NCI-H1105 (cell line): Measurements from ENCODE around the gene SPEF1.

Source experiments
- DNase-seq: peaks from one replicate; lab custom pipeline; 2025; lab: John Stamatoyannopoulos, UW

The SPEF1 gene

DNA sequence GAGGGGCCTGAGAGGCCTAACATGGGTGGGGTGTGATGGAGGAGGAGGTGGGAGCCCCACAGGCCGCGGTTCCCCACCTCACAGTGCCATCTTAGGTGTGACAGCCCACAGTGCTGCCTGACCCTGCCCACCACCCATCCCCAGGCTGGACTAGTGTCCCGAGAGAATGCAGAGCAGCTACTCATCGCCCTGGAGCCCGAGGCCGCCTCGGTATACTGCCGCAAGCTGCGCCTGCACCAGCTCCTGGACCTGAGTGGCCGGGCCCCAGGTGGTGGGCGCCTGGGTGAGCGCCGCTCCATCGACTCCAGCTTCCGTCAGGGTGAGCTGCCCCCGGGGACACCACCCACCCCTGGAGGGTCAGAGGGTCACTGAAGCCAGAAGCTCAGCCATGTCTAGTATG, 33.2 kb downstream of the SPEF1 start:
- DNase-seq: no peak

DNA sequence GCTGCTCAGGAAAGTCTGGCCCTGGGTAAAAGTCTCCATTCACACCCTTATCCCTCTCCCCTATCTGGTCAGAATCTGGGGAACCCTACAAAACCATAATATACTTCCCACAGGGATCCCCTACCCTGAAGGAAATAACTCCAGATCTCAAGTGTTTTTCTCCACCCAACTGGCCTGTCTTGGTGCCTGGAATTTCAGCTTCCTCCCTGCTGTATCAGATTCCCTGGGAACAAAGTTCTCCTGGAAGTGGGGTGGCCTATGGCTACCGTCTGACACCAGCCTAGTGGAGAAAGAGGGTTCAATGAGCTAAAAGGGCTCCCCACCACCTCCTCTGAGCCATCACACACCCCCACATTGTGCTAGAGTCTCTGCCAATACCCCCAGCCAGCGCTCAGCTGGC, 33.8 kb downstream of the SPEF1 start:
- no peak for DNase-seq

DNA sequence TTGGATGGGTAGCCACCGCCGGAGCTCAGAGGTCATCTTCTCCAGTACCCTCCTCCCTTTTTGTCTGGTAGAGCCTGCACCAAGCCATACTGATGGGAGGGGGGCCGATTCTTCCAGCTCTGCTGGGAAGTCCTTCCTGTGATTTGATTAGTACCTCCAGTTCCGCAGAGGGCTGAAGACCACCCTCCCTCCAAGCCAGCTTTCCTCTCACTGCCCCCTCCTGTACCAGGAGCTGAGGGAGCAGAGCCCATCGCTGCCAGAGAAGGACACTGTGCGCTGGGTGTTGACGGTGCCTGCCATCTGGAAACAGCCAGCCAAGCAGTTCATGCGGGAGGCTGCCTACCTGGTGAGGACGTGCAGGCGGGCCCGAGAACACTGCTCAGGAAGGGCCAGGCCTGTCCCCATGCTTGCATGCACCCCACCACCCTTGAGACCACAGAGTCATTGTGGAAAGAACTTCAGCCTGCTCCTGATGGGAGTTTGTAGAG, 35.5 kb downstream of the SPEF1 start:
- no peak for DNase-seq

- DNase-seq: peak; percentile 83
Measured at GRCh38 chr20:3744806-3745685, 36.2 kb downstream of the SPEF1 start.

- DNase-seq: no peak
Measured at GRCh38 chr20:3744037-3744436, 37.2 kb downstream of the SPEF1 start.

DNA sequence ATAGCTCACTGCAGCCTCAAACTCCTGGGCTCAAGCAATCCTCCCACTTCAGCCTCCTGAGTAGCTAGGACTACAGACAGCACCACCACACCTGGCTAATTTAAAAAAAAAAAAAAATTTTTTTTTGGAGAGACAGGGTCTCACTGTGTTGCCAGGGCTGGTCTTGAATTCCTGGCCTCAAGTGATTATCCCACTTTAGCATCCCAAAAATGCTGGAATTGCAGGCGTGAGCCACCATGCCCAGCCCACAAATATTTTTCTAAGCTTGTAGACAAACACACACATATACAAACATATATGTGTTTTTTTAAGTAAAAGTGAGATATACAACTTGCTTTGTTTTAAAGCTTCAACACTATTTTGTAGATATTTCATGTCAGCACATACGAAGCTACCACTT, 38.0 kb downstream of the SPEF1 start:
- no peak for DNase-seq

DNA sequence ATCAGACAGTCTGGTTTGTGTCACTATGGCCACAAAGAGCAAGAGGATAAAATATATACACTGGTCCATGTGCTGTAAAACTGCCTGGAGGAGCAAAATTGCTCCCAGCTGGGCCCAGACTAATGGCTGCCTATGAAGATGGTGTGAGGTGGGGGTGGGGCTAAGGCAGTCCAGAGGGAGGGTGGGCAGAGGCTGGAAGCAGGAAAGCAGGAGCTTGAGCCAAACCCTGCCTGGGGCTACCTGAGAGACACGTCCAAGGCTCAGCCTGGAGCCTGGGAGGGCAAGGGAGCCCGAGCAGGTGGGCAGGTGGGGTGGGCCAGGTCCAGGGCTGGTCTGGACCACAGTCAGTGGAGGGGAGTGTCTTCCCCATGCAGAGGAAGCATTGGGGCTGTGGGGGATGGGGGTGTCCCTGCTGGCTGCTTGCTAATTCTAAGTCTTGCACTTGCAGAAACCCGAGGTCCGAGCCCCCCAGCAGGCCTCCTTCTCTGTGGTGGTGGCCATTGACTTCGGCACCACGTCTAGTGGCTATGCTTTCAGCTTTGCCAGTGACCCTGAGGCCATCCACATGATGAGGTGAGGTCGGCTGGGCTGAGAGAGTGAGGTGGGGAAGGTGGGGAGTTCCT, 39.3 kb downstream of the SPEF1 start:
- no peak for DNase-seq

DNA sequence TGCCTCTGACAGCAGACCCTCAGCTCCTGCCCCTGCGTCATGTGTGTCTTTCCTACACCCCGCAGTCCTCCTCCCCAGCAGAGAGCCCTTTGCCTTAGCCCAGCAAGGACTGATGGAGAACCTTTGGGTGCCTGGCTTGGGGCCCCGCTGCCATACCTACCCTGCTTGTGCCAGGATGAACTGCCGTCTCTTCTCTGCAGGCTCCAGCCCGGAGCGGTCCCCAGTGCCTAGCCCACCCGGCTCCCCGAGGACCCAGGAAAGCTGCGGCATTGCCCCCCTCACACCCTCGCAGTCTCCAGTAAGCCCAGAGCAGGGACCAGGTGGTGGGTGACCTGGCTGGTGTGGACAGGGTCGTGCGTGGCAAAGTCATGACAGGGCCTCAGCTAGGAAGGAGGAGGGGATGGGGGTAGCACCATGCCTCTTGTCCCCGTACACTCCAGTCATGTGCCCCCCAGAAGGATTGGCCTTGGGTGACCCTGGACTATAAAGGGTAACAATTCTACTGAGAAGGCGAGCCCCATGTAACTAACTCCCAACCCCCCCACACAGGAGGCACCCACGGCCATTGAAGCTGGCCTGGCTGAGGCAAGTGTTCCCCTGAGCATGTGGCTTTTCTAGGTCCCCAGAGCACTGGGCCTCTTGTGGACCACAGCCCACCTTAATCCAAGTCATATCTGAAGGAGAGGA, 40.5 kb downstream of the SPEF1 start:
- DNase-seq: no peak

GRCh38 chr20:3739926-3740451, 41.3 kb downstream of the SPEF1 start:
- DNase-seq: no peak

DNA sequence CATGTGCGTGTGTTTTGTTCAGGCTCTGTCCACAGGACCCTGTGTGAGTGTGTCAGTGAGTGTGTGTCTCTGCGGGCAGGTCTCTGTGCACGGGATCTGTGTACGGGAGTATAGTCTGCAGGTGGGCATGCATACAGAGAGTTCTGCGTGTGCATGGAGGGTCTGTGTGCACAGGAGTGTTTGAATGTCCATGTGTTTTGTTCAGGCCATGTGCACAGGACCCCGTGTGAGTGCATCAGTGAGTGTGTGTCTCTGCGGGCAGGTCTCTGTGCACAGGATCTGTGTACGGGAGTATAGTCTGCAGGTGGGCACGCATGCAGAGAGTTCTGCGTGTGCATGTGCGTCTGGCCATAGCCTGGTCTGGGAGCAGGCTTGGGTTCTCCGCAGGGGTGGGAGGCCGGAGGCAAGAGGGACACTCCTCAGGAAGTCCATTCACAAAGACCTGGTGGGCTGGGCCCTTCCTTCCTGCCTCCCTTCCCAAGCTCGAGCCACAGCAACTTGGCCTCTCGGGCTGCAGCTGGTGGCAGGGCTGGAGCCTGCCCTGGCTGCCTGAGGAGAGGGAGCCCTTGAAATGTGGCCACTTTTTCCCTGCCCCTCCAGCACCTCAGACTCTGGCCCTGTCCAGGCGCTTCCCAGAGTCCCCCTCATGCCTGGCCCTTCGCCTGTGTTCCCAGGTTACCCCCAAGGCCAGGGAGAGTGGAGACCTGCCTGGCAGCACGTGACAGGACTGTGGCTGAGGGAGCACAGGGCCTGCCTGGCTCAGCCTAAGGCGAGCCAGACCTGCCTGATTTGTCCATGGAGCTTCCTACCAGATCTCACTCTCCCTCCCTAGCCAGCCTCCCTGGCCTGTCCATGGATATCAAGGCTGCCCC, 42.0 kb downstream of the SPEF1 start:
- no peak for DNase-seq

GRCh38 chr20:3738111-3739053, 42.9 kb downstream of the SPEF1 start:
- no peak for DNase-seq

- no peak for DNase-seq
Measured at GRCh38 chr20:3735768-3736167, 45.5 kb downstream of the SPEF1 start.

- DNase-seq: no peak
Measured at GRCh38 chr20:3734111-3734843, 47.0 kb downstream of the SPEF1 start.

- no peak for DNase-seq
Measured at GRCh38 chr20:3733119-3733995, 47.9 kb downstream of the SPEF1 start.

GRCh38 chr20:3732327-3733118, 48.7 kb downstream of the SPEF1 start, which contains the start of gene HSPA12B:
HSPA12B (plus strand) TSS chr20:3732685; CDS start chr20:3738675, 5,990 bp downstream.
- DNase-seq: no peak

- no peak for DNase-seq
Measured at GRCh38 chr20:3731944-3732326, 49.3 kb downstream of the SPEF1 start.

- no peak for DNase-seq
Measured at GRCh38 chr20:3730803-3731672, 50.2 kb downstream of the SPEF1 start.
